HL-60/S4 (cell line): ENCODE results near the gene CMIP.

Source experiments
- in situ Hi-C: fragments of 300-500 bp; cut with MboI; formaldehyde crosslinking; loops from 2 replicates; pipeline ENCODE4 v1.14.3; 2022; ENCODE audit warnings: low sequenced_read_pairs

The CMIP gene

DNA sequence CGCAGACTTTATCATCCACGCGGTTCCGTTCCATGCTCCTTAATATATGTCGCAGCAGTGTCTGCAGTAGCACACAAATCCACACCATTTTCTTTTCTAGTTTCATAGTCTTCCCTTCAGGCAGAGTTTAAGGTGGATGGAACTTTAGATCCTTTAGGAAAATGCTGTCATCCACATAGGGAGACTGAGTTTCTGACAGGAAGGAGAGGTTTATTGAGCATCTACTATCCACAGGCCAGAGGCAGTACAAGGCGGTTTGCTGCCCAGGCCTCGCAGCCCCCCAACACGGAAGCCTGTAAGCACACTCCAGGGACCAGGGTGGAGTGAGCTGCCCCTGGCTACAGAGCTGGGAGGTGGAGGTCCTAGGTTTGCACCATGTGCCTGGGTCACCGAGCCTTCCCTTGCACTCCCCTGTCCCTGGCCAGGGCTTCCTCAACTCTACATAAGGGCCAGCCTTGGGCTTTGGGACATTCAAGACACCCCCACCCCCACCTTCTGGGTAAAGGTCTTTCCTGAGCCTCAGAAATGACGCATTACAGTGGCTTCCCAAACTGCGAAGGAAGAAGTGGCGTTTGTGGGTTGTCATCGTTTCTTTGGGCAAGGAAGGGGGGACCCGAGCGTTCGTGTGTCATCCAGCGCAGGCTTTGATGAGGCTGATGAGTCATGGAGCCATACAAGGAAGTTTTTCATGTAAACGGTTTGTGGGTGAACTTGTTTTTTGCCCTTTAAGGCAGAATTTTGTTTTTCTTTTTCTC, 188.0 kb downstream of the CMIP start:
- in situ Hi-C loops: no loop called here

DNA sequence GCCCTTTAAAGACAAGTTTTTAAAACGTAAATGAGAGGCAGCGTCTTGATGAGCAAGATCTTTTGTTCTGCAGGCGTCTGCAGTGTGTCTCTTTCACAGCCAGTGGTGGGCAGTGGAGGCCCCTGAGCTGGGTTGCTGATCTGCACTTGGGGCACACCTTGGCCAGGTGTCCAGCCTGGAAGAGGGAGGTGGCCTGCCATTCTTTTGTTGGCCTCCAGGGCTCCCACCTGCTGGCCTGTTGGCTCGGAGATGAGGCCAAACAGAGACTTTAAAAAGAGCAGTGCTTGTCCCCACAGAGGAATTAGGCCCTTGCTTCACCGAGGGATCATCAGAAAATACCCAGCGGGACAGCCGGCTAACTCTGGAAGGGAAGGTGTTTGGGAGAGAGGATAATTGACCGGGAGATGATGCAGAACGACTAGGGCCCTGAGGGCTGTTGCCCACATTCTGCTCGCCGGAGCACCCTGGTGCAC, 188.6 kb downstream of the CMIP start:
- in situ Hi-C loops: no loop called here

DNA sequence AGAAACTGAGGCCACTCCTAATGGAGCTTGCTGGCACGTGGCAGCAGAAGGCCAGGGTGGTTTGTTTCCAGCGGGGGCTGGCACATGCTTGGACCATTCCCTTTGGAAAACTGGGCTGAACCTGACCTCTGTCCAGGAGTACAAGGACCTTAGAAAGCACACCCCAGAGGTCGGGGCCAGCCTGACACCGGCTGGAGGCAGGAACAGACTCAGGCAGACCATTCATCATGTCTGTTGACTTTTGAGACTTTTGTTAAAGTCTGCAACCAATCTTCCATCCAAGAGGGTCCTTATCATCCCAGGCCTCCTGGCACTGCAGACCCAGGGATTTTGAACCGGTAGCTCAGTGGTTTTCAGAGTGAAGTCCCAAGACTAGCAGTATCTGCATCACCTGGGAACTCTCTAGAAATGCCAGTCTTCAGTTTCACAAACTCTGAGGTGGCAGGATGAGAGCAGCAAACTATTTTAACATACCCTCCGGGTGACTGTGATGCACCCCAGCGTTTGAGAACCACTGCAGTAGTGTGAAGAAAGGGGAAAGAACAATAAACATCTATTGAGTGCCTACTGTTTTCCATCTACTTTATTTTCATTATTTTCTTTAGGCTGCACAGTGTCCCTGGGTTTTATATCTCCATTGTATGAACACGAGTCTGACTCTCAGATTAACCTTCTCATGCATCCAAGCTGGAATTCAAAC, 189.2 kb downstream of the CMIP start:
- in situ Hi-C loops: no loop called here

DNA sequence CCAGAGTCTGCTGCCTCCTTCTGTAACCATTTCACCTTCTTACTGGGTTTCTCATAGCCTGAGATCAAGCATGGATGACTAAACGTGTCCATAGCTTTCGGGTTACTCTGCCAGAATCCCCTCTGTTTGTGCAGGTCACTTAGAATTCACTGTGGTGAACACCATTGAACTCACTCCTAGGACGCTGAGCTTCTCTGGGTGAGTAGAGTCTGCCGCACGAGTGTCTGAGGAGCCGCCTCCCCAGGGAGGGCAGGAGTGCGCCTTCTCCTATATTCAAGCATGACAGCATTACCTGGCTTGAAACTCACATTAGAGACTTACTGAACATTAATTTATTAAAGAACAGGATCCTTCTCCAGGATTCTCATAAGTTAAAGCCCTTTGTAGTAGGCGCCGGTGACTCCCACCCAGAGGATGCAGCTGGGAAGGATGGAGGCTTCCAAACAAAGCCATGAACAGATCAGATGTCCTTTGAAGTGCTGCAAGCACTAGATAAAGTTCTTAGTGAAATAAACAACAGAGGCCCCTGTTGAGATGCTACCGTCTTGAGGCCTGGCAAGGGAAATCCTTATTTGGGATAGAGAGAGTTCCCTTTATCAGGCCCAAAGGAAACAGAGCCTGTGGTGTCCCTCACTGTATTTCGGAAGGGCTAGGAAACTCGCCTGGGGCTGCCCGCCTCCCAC, 189.9 kb downstream of the CMIP start:
- in situ Hi-C loops: no loop called here

DNA sequence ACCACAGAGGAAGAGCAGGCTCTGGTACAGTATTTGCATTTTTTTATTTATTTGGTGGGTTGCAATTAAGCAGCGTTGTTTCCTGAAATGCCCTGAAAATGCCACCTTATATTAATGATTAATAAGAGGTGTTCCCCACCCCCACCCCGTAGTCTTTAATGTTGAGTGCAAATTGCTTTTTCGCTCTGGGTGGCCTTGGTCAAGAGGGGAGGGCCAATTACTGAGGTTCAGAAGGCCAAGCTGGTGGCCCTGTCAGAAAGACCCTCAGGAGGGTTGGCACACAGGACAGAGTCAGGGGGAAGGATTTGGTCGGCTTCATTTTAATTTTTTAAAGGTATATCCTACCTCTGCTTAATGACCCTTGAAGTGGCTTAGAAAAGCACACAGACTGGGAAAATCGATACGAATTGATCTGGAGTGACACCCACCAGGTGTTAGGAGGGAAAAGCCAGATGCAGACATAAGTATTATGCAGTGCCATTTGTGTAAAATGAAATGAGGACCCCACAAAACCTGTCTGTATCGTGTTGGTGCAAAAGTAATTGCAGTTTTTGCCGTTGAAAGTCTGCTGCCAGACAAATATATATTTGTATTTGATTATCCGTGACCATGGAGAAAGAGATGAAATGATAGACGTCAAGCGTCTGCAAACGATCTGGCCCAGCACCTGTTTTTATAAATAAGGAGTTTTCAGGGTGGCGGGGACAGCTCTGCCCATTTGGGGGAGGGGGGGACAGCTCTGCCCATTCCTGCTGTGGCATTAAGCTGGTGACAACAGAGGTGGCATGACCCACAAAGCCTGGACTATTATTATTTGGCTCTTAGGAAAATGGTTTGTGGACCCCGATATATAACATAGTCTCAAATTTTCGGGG, 190.7 kb downstream of the CMIP start:
- in situ Hi-C loops: no loop called here

DNA sequence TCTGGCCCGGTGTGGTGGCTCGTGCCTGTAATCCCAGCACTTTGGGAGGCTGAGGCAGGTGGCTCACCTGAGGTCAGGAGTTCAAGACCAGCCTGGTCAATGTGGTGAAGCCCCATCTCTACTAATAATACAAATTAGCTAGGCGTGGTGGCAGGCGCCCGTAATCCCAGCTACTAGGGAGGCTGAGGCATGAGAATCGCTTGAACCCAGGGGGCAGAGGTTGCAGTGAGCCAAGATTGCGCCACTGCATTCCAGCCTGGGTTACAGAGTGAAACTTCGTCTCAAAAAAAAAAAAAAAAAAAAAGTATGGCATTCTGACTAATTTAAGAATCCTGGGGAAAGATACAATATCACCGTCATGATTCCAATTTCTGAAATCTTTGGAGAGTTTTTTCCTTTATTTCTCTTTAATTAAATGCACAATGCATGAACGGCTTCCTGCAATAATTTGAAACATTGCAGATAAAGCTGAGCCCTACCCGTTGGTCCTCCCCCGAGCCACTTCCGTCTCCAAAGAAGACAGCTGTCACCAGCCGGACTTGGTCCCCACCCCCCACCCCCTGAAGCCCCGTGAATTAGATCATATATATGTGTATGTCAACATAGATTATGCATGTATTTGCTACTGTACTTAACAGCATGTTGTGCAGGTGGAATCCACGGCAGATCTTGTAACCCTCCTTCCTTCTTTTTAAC, 191.8 kb downstream of the CMIP start:
- in situ Hi-C loops: no loop called here

DNA sequence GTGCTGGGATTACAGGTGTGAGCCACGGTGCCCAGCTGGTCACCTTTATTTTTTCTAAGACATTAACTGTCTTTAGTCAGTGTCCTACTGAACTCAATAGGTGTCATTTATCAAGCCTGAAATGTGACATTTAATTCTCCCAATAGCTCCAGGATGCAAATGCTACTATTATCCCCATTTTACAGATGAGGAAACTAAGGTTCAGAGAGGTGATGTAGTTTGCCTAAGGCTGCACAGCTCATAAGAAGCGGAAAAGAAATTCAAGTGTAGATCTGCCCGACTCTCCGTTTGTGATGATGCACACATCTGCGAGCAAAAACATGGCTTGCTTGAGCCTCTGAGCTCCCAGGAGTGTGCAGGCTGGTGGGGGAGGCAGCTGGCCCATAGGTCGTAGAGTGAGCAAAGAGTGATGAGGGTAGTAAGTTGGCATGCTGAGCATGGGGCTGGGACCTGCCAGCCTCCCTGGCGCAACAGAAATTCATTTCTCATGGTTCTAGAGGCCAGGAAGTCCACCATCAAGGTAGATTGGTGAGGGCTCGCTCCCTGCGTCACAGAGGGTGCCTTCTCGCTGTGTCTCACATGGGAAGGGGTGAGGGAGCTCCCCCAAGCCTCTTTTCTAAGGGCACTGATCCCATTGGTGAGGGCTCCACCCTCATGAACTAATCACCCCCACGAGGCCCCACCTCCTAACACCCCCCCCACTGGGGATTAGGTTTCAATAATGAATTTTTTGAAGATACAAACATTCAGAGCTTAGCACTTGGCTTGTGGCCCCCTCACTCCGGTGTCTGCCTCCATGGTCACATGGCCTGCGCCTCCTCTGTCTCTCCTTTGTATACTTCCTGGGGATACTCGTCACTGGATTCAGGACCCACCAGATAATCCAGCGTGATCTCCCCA, 193.0 kb downstream of the CMIP start:
- in situ Hi-C loops: no loop called here

DNA sequence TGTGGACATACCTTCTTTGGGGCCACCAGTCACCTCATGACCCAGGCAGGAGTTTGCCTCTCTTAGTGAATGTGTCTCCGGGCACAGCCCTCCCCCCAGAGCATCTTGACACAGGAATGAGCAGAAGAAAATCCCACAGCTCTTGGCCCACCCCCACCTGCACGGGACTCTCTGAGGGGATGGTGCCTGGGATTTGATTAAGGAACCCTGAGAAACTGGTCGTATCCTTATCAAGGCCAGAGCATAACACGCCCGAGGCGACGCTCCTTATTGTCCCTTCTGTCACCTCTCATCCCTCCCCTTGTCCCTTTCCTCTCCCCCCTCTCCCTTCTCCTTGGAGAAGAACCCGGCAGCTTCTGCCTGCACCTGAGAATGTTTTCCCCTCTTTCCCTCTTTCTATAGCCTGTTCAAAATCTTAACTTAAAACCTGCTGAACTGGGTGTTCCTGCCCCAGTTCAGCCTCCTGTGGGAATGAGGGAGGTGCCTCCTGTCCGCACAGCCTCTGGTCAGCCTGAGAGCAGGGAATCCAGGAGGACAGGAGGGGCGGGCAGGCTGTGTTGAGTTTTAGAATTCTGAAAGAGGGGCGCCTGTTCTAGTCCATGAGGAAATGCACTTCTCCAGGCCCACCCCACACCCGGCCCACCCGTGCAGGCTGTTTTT, 193.8 kb downstream of the CMIP start:
- in situ Hi-C loops: no loop called here

DNA sequence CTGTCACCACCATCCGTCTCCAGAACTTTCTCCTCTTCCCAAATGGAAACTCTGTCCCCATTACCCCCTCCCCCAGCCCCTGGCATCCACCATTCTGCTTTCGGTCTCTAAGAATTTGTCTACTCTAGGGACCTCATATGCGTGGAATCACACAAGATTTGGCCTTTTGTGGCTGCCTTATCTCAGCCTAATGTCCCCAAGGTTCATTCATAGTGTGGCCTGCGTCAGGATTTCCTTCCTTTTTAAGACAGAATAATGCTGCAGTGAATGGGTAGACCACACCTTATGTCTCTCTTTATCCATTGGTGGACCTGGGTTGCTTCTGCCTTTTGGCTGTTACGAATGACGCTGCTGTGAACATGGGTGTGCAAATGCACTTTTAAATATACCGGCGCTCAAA, 194.7 kb downstream of the CMIP start:
- in situ Hi-C loops: no loop called here

DNA sequence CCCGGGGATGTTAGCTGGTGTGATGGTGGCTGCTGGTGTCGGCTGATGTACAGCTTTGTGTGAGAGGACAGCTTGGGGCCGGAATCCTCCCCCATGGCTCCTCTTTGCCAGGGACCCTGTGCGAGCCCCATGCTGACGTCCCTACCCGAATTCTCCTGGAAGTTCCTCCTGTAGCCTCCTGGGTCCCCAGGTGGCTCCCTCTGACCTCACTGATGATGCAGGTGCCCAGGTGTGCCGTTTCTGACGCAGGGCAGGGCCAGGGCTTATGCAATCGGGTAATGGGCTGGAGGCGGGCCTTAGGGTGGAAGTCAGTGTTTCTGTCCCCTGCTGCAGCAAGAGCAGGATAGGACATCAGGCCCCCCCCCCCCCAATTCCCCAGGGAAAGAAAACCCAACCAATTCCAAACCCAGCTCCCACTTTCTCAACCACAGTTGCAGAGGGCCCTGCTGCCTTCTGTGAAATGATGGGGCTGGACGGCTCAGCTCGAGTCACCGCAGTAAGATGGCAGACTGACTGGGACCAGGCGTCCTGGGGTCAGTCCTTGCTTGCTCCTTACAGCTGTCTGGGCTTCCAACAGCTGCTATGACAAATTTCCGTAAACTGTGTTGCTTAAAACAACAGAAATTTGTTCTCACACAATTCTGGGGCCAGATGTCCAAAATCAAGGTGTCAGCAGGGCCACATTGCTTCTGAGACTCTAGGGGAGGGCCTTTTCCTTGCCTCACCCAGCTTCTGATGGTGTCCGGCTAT, 195.5 kb downstream of the CMIP start:
- in situ Hi-C loops: no loop called here

DNA sequence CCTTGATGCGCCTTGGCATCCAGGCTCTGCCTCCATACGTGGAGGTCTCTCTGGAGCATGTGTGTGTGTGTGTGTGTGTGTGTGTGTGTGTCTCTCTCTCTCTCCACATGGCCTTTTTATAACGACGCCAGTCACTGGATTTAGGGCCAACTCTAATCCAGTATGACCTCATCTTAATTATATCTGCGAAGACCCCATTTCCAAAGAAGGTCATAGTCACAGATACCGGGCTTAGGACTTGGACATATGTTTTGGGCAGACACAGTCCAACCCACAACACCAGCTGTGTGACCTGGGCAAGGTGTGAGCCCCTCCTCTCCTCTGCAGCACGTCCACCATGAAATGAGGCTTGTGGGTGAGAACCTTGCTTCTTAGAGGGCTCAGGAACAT, 196.1 kb downstream of the CMIP start:
- in situ Hi-C loops: no loop called here

DNA sequence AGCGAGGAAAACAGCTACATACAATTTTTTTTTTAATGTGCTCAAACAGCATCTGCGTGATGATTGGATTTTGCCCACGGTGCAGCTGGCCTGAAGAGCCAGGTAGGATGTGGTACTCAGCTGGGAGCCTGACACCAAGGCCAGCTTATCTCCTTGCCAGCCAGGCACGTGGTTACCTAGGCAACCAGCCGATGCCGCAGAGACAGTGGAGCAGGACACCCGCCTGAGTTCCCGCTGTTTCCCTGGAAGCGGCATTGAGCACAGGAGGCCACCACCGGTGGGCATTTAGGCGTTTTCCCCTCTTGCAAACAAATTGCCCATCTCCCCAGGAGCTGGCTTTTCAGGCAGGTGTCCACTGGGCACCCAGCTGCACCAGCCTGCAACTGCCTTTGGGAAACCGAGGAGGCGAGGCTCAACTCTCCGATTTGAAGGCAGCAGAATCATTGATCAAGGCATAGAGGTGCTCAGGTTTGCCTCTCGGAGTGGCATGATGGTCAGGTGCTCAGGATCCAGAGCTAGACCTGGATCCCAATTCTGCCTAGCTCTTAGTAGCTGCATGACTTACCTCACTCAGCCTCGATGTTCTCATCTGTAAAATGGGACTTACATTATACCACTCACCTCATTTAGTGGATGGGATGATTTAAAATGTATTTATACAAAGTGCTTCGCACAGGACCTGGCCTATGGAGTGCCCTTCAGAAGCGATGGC, 196.9 kb downstream of the CMIP start:
- in situ Hi-C loops: no loop called here

DNA sequence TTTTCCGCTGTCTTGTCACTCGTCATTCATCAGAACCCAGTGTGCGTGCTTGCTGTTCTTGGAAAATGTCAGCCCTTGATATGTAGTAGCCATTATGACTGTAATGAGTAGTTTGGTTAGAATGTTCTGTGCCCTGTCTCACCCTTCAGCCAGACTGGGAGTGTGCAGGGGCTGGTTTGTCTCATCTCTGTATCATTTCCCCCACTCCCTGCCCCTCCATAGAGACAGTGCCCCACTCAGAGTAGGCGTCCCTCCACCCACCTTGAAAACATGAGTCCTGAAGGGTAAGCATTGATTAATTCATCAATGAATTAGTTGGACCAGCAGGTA, 197.5 kb downstream of the CMIP start:
- in situ Hi-C loops: no loop called here

DNA sequence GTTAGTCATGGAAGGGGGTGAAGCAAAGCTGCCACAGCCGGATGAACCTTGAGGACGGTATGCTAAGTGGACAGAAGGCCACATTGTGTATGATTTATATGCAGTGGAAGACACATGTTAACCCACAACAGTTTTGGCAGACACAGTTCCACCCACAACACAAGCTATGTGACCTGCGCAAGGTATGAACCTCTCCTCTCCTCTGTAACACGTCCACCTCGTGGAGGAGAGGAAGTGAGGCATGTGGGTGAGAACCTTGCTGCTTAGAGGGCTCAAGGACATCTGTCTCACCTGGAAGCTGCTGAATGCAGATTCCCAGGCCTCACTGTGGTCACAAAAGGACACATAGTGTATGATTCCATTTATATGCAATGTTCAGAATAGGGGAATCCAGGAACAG, 198.3 kb downstream of the CMIP start:
- in situ Hi-C loops: no loop called here

DNA sequence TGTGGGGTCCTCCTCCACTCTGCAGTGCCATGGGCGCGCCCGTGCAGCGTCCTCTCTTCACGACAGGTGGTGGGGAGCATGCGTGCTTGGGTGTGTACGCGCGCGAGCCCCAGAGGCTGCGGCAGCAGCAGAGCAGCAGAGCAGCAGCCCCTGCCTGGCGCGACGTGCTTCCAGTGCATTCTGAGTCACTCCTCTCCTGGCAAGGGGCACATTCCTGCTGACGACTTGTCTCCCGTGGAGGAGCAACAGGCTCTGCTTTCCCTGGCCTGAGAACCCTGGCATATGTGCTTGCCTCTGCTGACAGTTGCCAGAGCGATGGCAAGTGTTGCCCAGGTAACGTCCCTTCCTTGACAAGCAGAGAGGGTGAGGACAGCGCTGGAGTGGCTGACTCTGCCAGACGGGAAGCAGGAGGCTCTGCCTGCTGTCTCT, 200.7 kb downstream of the CMIP start:
- in situ Hi-C loops: no loop called here

DNA sequence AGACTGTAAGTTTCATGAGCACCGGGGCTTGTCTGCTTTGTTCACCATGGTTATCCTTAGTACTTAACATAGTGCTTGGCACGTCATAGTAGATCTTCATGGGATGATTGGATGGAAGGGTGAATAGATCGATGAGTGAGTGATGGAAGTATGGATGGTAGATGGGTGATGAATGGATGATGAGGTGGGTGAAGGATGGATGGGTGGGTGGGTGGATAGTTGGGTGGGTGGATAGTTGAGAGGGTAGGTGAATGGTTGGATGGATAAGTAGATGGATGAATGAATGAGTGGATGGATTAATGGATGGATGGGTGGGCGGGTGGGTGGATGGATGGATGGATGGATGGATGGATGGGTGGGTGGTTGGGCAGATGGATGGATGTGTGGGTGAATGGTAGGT, 201.3 kb downstream of the CMIP start:
- in situ Hi-C loops: no loop called here

DNA sequence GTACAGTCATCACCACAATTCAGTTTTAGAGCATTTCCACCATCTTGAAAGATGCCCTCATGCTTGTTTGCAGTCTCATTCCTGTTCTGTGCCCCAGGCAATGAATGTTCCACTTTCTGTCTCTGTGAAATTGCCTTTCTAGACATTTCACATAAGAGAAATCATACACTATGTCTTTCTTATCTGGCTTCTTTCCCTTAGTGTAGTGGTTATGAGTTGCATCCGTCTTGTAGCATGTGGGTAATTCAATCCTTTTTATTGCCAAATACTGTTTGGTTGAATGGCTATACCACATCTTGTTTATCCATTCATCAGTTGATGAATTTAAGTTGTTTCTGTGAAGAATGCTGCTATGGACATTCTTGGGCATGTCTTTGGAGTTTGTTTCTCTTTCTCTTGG, 202.0 kb downstream of the CMIP start:
- in situ Hi-C loops: no loop called here

DNA sequence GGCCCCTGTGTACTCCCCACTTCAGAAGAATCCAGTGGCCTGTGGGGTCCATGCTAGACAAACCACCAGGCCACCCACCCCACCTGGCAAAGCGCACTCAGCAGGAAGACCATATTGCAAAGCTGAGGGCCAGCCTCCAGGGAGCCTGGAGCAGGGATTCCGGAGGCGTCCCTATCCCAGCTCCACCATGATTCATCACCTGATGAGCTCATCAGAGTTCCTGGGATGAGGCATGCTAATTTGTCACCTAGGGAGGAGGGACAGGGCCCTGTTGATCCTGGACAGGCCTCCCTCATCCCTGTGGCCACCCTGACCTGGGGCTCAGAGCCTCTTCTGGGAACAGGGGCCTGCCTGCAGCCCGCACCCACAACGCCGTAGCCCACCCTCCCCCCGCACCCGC, 202.9 kb downstream of the CMIP start:
- in situ Hi-C loops: no loop called here
